Measurements from ENCODE around the gene CYB561.

The CYB561 gene

GRCh38 chr17:63442549-63443035 is 3.5 kb downstream of the CYB561 start:
- H3K4me3 ChIP-seq (ENCODE audit: low read length), result no peak overlapping the region
- no peak for DNase-seq (ENCODE audit: low read depth)

GRCh38 chr17:63442074-63442473 is 4.0 kb downstream of the CYB561 start:
- no peak for DNase-seq (ENCODE audit: low read depth)
- no peak for TF ChIP-seq CTCF (conservative IDR thresholded peaks at IDR 0.05; ENCODE audit: low read length)
- H3K4me3 ChIP-seq (ENCODE audit: low read length), result no peak overlapping the region

More at GRCh38 chr17:63442549-63443035, 3.5 kb downstream of the CYB561 start:
- TF ChIP-seq CTCF (conservative IDR thresholded peaks at IDR 0.05; ENCODE audit: low read length), result 0 out of 2 replicates have a peak, but pooled peaks have one; percentile 5

- DNase-seq (ENCODE audit: low read depth), result no peak
- TF ChIP-seq CTCF (conservative IDR thresholded peaks at IDR 0.05; ENCODE audit: low read length), result no peak
- no peak overlapping the region for H3K4me3 ChIP-seq (ENCODE audit: low read length)
Observed at GRCh38 chr17:63441654-63442053, 4.5 kb downstream of the CYB561 start.

GRCh38 chr17:63440770-63441335 is 5.3 kb downstream of the CYB561 start:
- TF ChIP-seq CTCF (conservative IDR thresholded peaks at IDR 0.05; ENCODE audit: low read length), result no peak
- no peak for DNase-seq (ENCODE audit: low read depth)
- no peak overlapping the region for H3K4me3 ChIP-seq (ENCODE audit: low read length)

GRCh38 chr17:63440127-63440769 is 5.9 kb downstream of the CYB561 start:
- no peak for TF ChIP-seq CTCF (conservative IDR thresholded peaks at IDR 0.05; ENCODE audit: low read length)
- no peak overlapping the region for H3K4me3 ChIP-seq (ENCODE audit: low read length)
- DNase-seq (ENCODE audit: low read depth), result no peak

- H3K4me3 ChIP-seq (ENCODE audit: low read length), result no peak overlapping the region
- peak; percentile 66 for DNase-seq (ENCODE audit: low read depth)
- TF ChIP-seq CTCF (conservative IDR thresholded peaks at IDR 0.05; ENCODE audit: low read length), result no peak
Observed at GRCh38 chr17:63439687-63440086, 6.4 kb downstream of the CYB561 start.
